ENCODE data around the gene ZSWIM4.
"Not testable (repeated sequence)": the region's sequence is repeated elsewhere in the genome, so short reads cannot be mapped to it uniquely, and the experiment has no call there.

DNA sequence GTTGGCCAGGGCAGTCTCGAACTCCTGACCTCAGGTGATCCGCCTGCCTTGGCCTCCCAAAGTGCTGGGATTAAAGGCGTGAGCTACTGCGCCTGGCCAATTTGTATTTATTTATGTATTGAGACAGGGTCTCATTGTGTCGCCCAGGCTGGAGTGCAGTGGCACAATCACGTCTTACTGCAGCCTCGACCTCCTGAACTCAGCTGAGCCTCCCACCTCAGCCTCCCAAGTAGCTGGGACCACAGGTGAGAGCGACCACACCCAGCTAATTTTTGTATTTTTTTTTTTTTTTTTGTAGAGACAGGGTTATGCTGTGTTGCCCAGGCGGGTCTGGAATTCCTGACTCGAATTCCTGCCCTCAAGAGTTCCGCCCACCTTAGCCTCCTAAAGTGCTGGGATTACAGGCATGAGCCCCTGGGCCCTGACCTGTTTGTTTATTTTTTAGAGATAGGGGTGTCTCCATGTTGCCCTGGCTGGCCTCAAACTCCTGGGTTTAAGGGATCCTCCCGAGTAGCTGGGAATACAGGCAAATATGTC, 57.0 kb downstream of the ZSWIM4 start:
- TF ChIP-seq, protein P1, sequence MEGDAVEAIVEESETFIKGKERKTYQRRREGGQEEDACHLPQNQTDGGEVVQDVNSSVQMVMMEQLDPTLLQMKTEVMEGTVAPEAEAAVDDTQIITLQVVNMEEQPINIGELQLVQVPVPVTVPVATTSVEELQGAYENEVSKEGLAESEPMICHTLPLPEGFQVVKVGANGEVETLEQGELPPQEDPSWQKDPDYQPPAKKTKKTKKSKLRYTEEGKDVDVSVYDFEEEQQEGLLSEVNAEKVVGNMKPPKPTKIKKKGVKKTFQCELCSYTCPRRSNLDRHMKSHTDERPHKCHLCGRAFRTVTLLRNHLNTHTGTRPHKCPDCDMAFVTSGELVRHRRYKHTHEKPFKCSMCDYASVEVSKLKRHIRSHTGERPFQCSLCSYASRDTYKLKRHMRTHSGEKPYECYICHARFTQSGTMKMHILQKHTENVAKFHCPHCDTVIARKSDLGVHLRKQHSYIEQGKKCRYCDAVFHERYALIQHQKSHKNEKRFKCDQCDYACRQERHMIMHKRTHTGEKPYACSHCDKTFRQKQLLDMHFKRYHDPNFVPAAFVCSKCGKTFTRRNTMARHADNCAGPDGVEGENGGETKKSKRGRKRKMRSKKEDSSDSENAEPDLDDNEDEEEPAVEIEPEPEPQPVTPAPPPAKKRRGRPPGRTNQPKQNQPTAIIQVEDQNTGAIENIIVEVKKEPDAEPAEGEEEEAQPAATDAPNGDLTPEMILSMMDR (IDR thresholded peaks at IDR 0.05), result not testable (repeated sequence)
- TF ChIP-seq ZFX (IDR thresholded peaks at IDR 0.05; ENCODE audit: borderline replicate concordance), result not testable (repeated sequence)
